Aorta (tissue), 5 donors: ENCODE measurements around the gene SLIT1. TPM values are rescaled to one million over a fixed set of nuclear protein-coding genes. Genes with fewer than 3 reads are reported as not detected.

Source experiments
- ATAC-seq: fragments of 200-7000 bp; cut with Tn5 transposase; one replicate; pipeline ENCODE4 v1.9.1; 2022; ENCODE audit warnings: moderate library complexity; ENCODE audit not compliant: low FRiP score
- DNase-seq, 2 donors: peaks; one replicate each; pipeline ENCODE4 v3.0.0-alpha.2; 2020
- H3K27ac ChIP-seq, 2 donors: one replicate each; pipeline ENCODE4 v1.5.1; 2013; ENCODE audit warnings: low read length in 2 of 2, mild to moderate bottlenecking in 2 of 2, moderate library complexity in 2 of 2, control low read depth in 1 of 2, inconsistent platforms in 1 of 2, low read depth in 1 of 2
- H3K27me3 ChIP-seq, 2 donors: one replicate each; pipeline ENCODE4 v1.6.1; 2013; ENCODE audit warnings: control low read depth in 1 of 2, low read length in 1 of 2, mild to moderate bottlenecking in 1 of 2, moderate library complexity in 1 of 2; ENCODE audit not compliant: insufficient read depth in 2 of 2, control insufficient read depth in 1 of 2
- H3K36me3 ChIP-seq, 2 donors: one replicate each; pipeline ENCODE4 v1.6.1; 2013; ENCODE audit warnings: control low read depth in 1 of 2, low read length in 1 of 2, mild to moderate bottlenecking in 1 of 2; ENCODE audit not compliant: insufficient read depth in 2 of 2, control insufficient read depth in 1 of 2
- H3K4me1 ChIP-seq, 2 donors: one replicate each; pipeline ENCODE4 v1.6.1; 2013; ENCODE audit warnings: low read length in 2 of 2, control low read depth in 1 of 2, mild to moderate bottlenecking in 1 of 2, moderate library complexity in 1 of 2; ENCODE audit not compliant: insufficient read depth in 2 of 2, control insufficient read depth in 1 of 2
- H3K4me3 ChIP-seq, 2 donors: one replicate each; pipeline ENCODE4 v1.5.1; 2013; ENCODE audit warnings: low read length in 2 of 2, control low read depth in 1 of 2, mild to moderate bottlenecking in 1 of 2
- H3K9me3 ChIP-seq: one replicate; pipeline ENCODE4 v1.6.1; 2013; ENCODE audit warnings: mild to moderate bottlenecking, low read length; ENCODE audit not compliant: control insufficient read depth
- WGBS, 2 donors: extraction: QIAGEN DNeasy Blood & Tissue Kit; methylation state at CpG; one replicate each; pipeline ENCODE4 v1.1.7; 2013; 5-methylcytosine and 5-hydroxymethylcytosine counted together
- intact Hi-C, 2 donors: fragments of 100-400 bp; cut with DNase I; formaldehyde crosslinking; loops; one replicate each; pipeline versions ENCODE4 v1.14.2 to v1.15.0; 2022
- polyA plus RNA-seq, 2 donors: library from polyadenylated mRNA; stranded (reverse); fragments of 200-250 nt; gene quantifications; one replicate each; pipeline ENCODE4 v1.2.3, GENCODE V29; 2013
- total RNA-seq, 2 donors: library from RNA; stranded (reverse); fragmentation: NEBNext Ultra II Directional; extraction: Animal tissue kit (Norgen Biotek cat#: 25700); gene quantifications; one replicate each; pipeline ENCODE4 v1.2.1, GENCODE V29; 2021
- donor health status: healthy with polysubstance abuse.
- donor health status: Bipolar disorder and iron deficiency.
- donor health status: DM: no; HTN: no; CAD: no.
- donor health status: DM: no; HTN: no; CAD: no.
- donor health status: DM: yes; HTN: yes; CAD: no.

SLIT1 gene
- total and polyA plus RNA-seq, 4 donors: 0.13 to 0.42 (median 0.22) TPM

DNA sequence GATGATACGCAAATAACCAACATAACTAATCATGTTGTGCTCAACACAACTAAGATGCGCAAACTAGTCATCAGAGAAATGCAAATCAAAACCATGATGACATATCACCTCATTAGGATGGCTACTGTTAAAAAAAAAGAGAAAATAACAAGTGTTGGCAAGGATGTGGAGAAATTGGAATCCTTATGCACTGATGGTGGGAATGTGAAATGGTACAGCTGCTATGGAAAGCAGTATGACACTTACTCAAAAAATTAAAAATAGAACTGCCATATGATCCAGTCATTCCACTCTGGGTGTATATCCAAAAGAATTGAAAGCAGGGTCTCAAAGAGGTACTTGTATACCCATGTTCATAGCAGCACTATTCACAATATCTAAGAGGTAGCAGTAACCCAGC is 42.9 kb downstream of the SLIT1 start:
- no peak for ATAC-seq
- no peak overlapping the region for H3K27ac ChIP-seq
- no peaks in the 10 kb centered on the region for H3K36me3 ChIP-seq
- H3K9me3 ChIP-seq: no peaks in the 10 kb centered on the region
- WGBS, 2 donors: 97% methylated on average over 2 of the region's 2 CpGs
- H3K4me1 ChIP-seq: no peaks in the 10 kb centered on the region
- H3K4me3 ChIP-seq: no peak overlapping the region
- intact Hi-C loops: no loop called here
- no peaks in the 10 kb centered on the region for H3K27me3 ChIP-seq
- no peak for DNase-seq

DNA sequence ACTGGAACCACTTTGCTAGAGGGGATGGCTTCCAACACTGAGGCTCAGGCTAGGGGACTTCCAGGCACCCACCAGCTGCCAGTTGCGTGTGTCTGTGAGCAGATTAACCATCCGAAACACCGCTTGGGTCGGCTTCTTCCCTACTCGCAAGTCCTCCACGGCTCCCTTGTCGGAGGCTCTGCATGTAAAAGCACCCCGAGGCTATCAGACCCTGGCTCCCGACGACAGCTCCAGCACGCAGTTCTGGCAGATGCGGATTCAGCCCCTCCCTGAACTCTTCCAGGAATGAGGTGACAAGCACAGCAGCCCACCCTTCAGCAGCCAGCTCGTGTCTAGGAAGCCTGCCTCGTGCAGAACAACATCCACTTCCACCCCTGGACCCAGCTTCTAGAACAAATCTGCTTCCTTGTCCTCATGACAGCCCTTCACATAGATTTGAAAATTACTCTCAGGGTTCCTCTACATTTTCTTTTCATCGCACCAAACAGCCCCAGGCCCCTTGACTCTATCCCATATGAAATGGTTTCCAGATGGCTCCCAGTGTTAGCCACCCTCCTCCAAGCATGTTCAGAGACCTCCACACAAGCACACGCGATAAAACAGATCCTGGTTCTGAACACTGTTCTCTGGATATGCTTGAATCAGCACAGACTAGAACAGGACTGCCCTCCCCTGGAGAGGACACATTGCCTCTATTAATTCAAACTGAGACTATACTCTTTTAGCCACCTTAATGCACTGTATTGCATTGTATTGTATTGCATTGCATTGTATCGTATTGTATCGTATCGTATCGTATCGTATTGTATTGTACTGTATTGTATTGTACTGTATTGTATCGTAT is 44.6 kb downstream of the SLIT1 start:
- no peaks in the 10 kb centered on the region for H3K27me3 ChIP-seq
- 33 to 34% methylated on average over 23 of the region's 23 CpGs for WGBS, 2 donors
- intact Hi-C loops: no loop called here
- no peaks in the 10 kb centered on the region for H3K4me1 ChIP-seq
- ATAC-seq: no peak
- DNase-seq: peak in 1 of 2 donors; percentile 71
- H3K27ac ChIP-seq: no peak overlapping the region
- no peaks in the 10 kb centered on the region for H3K9me3 ChIP-seq
- no peaks in the 10 kb centered on the region for H3K36me3 ChIP-seq
- H3K4me3 ChIP-seq: no peak overlapping the region

DNA sequence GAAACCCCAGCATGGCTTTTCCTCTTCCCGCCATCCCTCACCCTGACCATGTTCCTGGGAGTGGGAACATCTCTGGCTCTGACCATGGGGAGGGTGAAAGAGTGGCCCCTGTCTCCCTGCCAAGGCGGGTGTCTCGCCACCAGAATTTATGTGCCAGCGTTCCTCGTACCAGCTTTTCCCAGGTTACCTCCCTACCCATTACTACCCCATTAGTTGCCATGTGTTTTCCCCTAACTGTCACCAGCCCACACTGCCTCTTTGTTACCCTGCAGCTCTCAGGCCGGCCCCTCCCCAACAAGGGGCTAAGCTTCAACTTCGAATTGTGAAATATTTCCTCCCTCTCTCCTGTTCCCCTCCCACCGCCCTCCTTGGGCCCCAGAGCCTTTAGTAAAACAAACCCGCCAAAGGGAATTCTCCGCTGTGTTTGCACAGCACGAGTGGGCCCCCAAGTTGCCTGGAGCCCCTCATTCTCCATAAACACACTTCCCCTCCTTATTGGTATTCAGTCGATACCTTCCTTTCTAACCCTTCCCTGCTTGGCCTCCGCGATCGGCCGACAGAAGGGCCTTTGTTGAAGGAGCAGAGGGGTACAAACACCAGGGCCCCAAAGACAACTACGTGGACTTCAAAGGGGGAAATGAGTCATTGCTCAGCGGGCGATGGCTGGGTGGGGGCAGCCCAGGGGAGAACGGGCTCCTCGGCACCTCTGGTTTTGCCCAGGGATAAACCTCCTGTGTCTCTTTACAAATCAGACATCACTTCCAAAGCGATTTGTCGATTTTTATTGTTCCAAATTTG is 45.5 kb downstream of the SLIT1 start:
- no peaks in the 10 kb centered on the region for H3K27me3 ChIP-seq
- H3K9me3 ChIP-seq: no peaks in the 10 kb centered on the region
- ATAC-seq (no peak), DNase-seq (peak in 1 of 2 donors; percentile 57)
- no peak overlapping the region for H3K4me3 ChIP-seq
- WGBS, 2 donors: 34 to 36% methylated on average over 23 of the region's 23 CpGs
- no peaks in the 10 kb centered on the region for H3K4me1 ChIP-seq
- H3K27ac ChIP-seq: no peak overlapping the region
- H3K36me3 ChIP-seq: no peaks in the 10 kb centered on the region
- intact Hi-C loops: no loop called here

DNA sequence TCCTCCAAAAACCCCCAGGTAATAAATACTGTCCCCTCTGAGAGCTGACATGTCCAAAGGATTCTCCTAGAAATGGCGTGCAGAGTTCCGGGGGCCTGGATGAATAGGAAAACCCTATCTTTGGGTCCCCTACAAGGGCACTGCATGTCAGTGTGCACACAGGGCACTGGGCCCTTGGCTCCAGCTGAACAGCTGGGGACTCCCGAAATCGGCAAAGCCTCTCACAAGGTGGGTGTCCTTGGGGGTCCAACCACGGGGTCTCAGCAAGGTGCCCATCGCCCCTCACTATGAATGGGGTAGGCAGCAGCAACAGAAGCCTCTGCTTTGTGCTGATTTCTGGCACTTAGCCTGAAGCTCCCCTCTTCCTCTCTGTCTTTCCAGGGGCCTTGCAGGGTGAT is 46.1 kb downstream of the SLIT1 start:
- no peaks in the 10 kb centered on the region for H3K9me3 ChIP-seq
- ATAC-seq: no peak
- intact Hi-C loops: no loop called here

DNA sequence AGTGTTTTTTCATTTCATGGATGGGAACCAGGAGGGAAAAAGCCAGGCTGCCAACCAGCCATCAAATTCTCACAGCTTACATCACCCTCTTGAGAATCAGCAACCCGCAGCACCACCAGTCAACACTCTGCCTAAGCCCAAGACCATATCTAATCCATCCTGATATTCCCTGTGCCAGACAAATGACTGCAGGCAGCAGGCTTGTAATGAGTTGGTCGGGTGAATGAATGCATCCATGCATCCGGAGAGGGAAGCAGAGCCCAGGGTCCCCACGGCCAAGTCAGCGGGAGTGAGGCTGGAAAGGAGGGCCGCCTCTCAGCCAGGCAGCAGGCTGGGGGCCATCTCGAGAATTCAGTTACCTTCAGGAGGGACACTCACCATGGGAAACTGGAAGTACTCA is 46.9 kb downstream of the SLIT1 start:
- Histone ChIP-seq H3K36me3 (no peaks in the 10 kb centered on the region), H3K9me3 (no peaks in the 10 kb centered on the region), H3K27ac (no peak overlapping the region), H3K4me1 (no peaks in the 10 kb centered on the region), H3K4me3 (no peak overlapping the region), H3K27me3 (no peaks in the 10 kb centered on the region)
- DNase-seq: peak in 1 of 2 donors; percentile 34
- 31% methylated on average over 7 of the region's 7 CpGs for WGBS, 2 donors
- intact Hi-C loops: no loop called here
- ATAC-seq: no peak

More for the DNA sequence above, 46.1 kb downstream of the SLIT1 start:
- peak in 1 of 2 donors; percentile 53 for DNase-seq
- Histone ChIP-seq H3K4me3 (no peak overlapping the region), H3K27me3 (no peaks in the 10 kb centered on the region), H3K36me3 (no peaks in the 10 kb centered on the region), H3K27ac (no peak overlapping the region), H3K4me1 (no peaks in the 10 kb centered on the region)
- WGBS, 2 donors: 85 to 86% methylated on average over 6 of the region's 6 CpGs

DNA sequence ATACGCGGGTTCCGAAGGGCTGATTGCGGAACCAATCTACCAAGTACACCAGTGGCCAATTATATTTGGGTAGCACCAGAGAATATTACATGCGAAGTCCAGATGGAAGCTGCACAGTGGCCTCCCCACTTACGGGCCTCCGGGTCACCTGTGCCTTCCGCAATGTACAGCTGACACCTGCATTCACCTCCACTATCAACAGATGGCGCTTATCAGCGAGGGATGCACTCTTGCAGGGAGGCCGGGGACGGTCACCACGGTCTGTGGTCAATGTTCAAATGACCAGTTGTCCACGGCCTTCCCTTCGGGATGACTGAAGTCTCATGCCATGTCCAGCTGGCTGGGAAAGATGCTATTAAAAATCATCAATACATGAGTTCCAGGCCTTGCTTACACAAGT is 47.6 kb downstream of the SLIT1 start:
- no peaks in the 10 kb centered on the region for H3K4me1 ChIP-seq
- no peak for ATAC-seq
- no peaks in the 10 kb centered on the region for H3K9me3 ChIP-seq
- H3K36me3 ChIP-seq: no peaks in the 10 kb centered on the region
- no peak overlapping the region for H3K27ac ChIP-seq
- peak in 1 of 2 donors; percentile 46 for DNase-seq
- H3K27me3 ChIP-seq: no peaks in the 10 kb centered on the region
- WGBS, 2 donors: 75 to 76% methylated on average over 15 of the region's 15 CpGs
- intact Hi-C loops: no loop called here
- H3K4me3 ChIP-seq: no peak overlapping the region

DNA sequence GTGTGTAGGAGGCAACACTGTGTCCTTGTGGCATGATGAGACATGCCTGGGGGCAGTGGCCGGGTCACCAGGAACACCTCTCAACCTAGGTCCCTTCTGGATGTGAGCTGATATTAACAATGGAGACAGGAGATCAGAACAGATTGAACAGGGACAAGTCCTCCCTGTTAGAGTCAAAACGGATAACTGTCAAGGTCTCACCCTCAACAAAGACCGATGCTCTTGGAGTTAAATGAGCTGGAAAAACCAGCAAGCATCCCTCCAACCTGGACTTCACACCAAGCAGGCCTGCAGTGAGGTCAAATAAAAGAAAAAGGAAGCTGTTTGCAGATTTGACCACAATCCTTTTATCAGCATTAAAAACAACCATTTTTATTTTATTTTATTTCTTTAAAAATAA is 49.0 kb downstream of the SLIT1 start:
- DNase-seq (peak in 1 of 2 donors; percentile 5), ATAC-seq (no peak)
- intact Hi-C loops: no loop called here
- Histone ChIP-seq H3K36me3 (no peaks in the 10 kb centered on the region), H3K4me3 (no peak overlapping the region), H3K27ac (no peak overlapping the region), H3K4me1 (no peaks in the 10 kb centered on the region), H3K9me3 (no peaks in the 10 kb centered on the region), H3K27me3 (no peaks in the 10 kb centered on the region)
- WGBS, 2 donors: 81 to 84% methylated on average over 3 of the region's 3 CpGs

DNA sequence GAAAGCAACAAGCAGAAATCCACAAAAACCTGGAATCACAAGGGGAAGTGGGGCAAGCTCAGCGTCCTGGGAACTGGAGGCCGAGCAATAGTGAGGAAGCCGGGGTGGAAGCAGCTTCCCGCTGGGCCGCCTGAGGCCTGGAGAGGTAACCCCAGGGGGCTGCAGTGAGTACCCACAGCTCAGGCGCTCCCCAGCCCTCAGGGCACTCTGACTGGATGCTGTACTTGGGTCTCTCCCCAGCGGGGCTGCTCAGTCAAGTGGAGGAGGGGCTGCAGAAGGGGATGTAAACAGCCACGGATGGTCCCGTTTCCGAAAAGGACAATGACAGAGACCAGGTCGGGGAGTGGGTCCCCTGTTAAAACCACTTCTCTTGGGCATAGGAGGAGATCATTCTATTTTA is 50.3 kb downstream of the SLIT1 start:
- intact Hi-C loops: no loop called here
- peak in 1 of 2 donors; percentile 41 for DNase-seq
- 70 to 73% methylated on average over 11 of the region's 11 CpGs for WGBS, 2 donors
- Histone ChIP-seq H3K4me1 (no peaks in the 10 kb centered on the region), H3K27me3 (no peaks in the 10 kb centered on the region), H3K4me3 (no peak overlapping the region), H3K27ac (no peak overlapping the region), H3K9me3 (no peaks in the 10 kb centered on the region), H3K36me3 (no peaks in the 10 kb centered on the region)
- no peak for ATAC-seq
